Right cardiac atrium (tissue), 5 donors: ENCODE measurements around the gene DNM3. TPM values are rescaled to one million over a fixed set of nuclear protein-coding genes. Genes with fewer than 3 reads are reported as not detected.
"Not testable (repeated sequence)": the region's sequence is repeated elsewhere in the genome, so short reads cannot be mapped to it uniquely, and the experiment has no call there.

ENCODE experiments used
- ATAC-seq, 2 donors: fragments of 200-7000 bp; cut with Tn5 transposase; one replicate each; pipeline versions ENCODE4 v1.8.0 to v1.9.1; 2020; ENCODE audit warnings: moderate library complexity in 2 of 2, mild to moderate bottlenecking in 1 of 2
- DNase-seq, 3 donors: peaks; one replicate each; pipeline ENCODE4 v3.0.0-alpha.2; 2020
- H3K27ac ChIP-seq: one replicate; pipeline ENCODE4 v1.5.1; 2013; ENCODE audit warnings: mild to moderate bottlenecking, low read length, control low read depth, moderate library complexity
- H3K27me3 ChIP-seq: one replicate; pipeline ENCODE4 v1.6.1; 2013; ENCODE audit not compliant: control insufficient read depth, insufficient read depth
- H3K4me1 ChIP-seq: one replicate; pipeline ENCODE4 v1.6.1; 2013; ENCODE audit warnings: low read length; ENCODE audit not compliant: control insufficient read depth, insufficient read depth
- H3K4me3 ChIP-seq: one replicate; pipeline ENCODE4 v1.5.1; 2013; ENCODE audit warnings: low read length, control low read depth
- H3K9me3 ChIP-seq: one replicate; pipeline ENCODE4 v1.6.1; 2013; ENCODE audit warnings: low read length; ENCODE audit not compliant: control insufficient read depth
- WGBS: extraction: QIAGEN DNeasy Blood & Tissue Kit; methylation state at CpG from one replicate; pipeline ENCODE4 v1.1.7; 2013; 5-methylcytosine and 5-hydroxymethylcytosine counted together
- intact Hi-C, 4 donors: fragments of 100-400 bp; cut with DNase I; formaldehyde crosslinking; loops; one replicate each; pipeline versions ENCODE4 v1.11.0 to v1.14.0; 2022 to 2023
- polyA plus RNA-seq: library from polyadenylated mRNA; stranded (reverse); fragments of 200-250 nt; gene quantifications from one replicate; pipeline ENCODE4 v1.2.3, GENCODE V29; 2013
- total RNA-seq, 4 donors: library from RNA; stranded (reverse); fragmentation: NEBNext Ultra II Directional; extraction: Animal tissue kit (Norgen Biotek cat#: 25700); gene quantifications; one replicate each; pipeline ENCODE4 v1.2.1, GENCODE V29; 2021
- donor health status: healthy with polysubstance abuse.
- donor health status: DM: no; HTN: yes; CAD: no.
- donor health status: DM: no; HTN: no; CAD: no.
- donor health status: DM: no; HTN: yes; CAD: no; lungs with severe emphysema.
- donor health status: DM: yes; HTN: yes; CAD: no.

DNM3 gene
- total and polyA plus RNA-seq, 5 donors: 1.5 to 2.2 (median 1.7) TPM

DNA sequence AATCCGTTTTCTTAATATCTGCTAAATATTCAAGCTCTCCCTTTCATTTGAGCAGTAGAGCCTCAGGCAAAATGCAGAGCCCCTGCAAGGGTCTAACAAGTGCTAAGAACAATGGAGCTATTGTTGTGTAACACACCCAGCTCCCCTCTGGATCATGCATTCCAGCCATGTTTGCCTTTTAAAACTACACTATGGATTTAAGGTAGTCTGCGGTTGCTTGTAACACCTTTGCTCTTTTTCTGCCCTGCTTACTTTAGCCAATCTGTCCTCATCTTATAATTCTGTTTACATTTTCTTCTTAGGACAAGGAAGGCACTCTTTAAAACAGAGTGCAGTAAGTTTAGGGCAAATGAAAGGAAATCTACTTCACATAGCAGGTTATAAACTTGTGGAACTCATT, 519.2 kb downstream of the DNM3 start:
- Histone ChIP-seq H3K27ac (no peak overlapping the region), H3K4me1 (peaks cover 5% of the 10 kb centered on the region), H3K27me3 (no peaks in the 10 kb centered on the region), H3K4me3 (no peak overlapping the region), H3K9me3 (no peaks in the 10 kb centered on the region)
- DNase-seq (no peak), ATAC-seq (no peak)
- WGBS: 75% methylated on average over 2 of the region's 2 CpGs
- intact Hi-C loops: no loop called here

DNA sequence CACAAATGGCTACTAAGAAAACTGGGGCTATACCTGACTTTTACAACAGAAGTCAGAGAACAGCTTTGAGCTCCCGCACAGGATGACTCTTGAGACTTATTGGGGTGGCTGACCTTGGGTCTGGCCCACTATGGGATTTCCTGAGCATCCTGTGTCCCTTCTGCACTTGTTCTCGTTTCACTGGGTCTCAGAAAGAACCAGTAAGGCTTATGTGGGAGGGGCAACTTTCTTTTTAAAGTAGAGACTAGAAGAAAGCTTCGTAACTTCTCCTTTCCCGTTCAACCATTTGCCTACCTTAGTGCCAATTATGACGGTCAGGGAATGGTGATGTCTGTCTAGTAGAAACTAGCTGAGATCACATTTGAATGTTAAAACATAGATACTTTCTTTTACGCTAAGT, 519.7 kb downstream of the DNM3 start:
- peaks cover 5% of the 10 kb centered on the region for H3K4me1 ChIP-seq

DNA sequence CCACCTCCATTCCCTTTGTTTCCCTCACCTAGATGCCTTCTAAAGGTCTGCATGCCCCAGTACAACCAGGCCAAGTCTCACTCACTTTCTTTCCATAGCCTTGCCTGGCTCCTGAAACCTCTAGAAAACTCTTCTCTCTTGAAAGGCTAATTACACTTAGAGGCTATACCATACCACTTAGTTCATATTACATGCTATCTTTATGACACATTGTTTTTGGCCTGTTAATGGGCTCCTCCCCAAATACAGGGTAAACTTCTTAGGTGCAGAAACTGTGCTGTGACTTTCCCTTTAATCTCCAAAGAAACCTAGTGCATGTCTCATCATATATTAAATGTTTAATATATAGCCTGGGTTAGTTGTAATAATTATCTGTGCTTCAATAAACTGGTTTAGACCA, 522.6 kb downstream of the DNM3 start:
- ATAC-seq (no peak), DNase-seq (no peak)
- H3K27ac ChIP-seq: no peak overlapping the region
- intact Hi-C loops: no loop called here
- no peaks in the 10 kb centered on the region for H3K9me3 ChIP-seq
- H3K4me1 ChIP-seq: peaks cover 4% of the 10 kb centered on the region
- H3K4me3 ChIP-seq: no peak overlapping the region
- no peaks in the 10 kb centered on the region for H3K27me3 ChIP-seq

More for the DNA sequence above, 519.7 kb downstream of the DNM3 start:
- 80% methylated on average over 6 of the region's 6 CpGs for WGBS
- no peaks in the 10 kb centered on the region for H3K9me3 ChIP-seq
- no peak overlapping the region for H3K27ac ChIP-seq
- H3K27me3 ChIP-seq: no peaks in the 10 kb centered on the region
- DNase-seq (no peak), ATAC-seq (no peak)
- intact Hi-C loops: no loop called here
- H3K4me3 ChIP-seq: no peak overlapping the region

DNA sequence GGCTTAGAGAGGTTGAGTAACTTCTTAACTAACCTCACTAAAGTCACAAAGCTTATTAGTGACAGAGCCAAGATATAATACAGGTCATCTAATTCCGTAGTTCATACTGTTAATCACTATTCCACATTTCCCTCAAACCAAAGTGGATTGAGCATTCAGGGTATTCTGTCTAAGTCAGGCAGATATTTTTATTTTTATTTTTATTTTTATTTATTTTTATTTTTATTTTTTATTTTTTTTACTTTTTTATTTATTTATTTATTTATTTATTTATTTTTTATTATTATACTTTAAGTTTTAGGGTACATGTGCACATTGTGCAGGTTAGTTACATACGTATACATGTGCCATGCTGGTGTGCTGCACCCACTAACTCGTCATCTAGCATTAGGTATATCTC, 530.3 kb downstream of the DNM3 start:
- H3K4me3 ChIP-seq, H3K4me1 ChIP-seq, H3K27me3 ChIP-seq, H3K9me3 ChIP-seq, DNase-seq, ATAC-seq, H3K27ac ChIP-seq, intact Hi-C loops: not testable (repeated sequence)
- 99% methylated on average over 1 of the region's 3 CpGs for WGBS

DNA sequence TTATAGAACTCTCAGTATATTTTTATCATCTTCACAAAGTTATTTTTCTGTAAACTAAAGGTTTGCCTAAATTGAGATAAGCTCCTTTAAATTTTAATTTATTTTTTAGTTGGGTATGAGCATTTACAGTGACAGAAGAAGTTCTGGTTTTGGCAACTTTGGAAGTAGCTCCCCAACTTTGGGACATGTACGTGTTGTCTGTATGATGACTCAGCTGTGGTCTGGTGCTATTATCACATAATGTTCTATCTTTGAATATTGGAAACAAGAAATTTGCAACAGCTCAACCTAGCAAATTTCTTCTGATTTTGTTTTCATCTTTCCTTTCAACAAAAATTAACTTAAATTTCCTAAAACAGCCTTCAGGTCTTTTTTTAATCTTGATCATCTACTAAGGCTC, 532.6 kb downstream of the DNM3 start:
- WGBS: 72% methylated on average over 1 of the region's 1 CpG
- H3K4me3 ChIP-seq: no peak overlapping the region
- H3K27me3 ChIP-seq: no peaks in the 10 kb centered on the region
- ATAC-seq (no peak), DNase-seq (no peak)
- intact Hi-C loops: no loop called here
- no peaks in the 10 kb centered on the region for H3K9me3 ChIP-seq
- H3K27ac ChIP-seq: no peak overlapping the region
- no peaks in the 10 kb centered on the region for H3K4me1 ChIP-seq

DNA sequence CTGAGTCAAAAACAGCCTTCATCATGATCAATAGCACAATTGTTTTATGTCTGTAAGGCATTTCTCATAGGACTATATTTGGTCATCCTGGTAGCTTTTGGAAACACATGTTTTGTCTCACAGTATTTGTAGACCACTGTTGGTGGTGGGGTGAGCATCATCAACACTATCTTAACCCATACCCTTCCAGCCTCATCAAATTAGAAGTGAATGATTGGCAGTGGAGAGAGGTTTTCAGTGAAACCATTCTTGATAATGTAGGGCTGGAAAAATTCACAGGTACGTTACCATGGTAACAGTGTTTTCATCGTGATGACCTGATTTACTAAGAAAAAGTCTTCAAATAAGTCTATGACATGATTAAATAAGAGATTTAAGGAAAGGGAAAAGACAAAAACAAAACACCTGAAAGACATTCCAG, 533.9 kb downstream of the DNM3 start:
- 83% methylated on average over 2 of the region's 2 CpGs for WGBS
- no peak for ATAC-seq

DNA sequence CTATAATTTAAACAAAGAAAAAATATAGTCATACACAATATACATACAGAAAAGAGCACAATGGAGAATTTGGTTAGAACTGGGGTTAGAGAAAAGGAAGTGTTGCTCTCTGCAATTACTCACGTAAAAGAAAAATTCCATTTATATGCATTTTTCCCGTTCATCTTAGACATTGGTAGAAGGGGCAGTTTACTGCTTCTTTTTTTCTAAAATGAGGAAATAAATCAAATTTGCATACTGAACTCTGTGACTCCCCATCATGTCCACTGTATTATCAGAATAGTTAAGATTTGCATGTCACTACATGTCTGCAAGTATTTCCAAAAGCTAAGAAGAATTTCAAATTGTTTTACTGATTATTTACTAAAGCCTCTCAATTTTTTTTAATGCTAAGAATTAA, 535.1 kb downstream of the DNM3 start:
- no peak overlapping the region for H3K4me3 ChIP-seq
- no peak for ATAC-seq
- no peak overlapping the region for H3K27ac ChIP-seq
- no peaks in the 10 kb centered on the region for H3K4me1 ChIP-seq
- no peak for DNase-seq
- no peaks in the 10 kb centered on the region for H3K27me3 ChIP-seq
- 60% methylated on average over 2 of the region's 2 CpGs for WGBS
- no peaks in the 10 kb centered on the region for H3K9me3 ChIP-seq
- intact Hi-C loops: no loop called here

More for the DNA sequence above, 533.9 kb downstream of the DNM3 start:
- Histone ChIP-seq H3K4me1 (no peaks in the 10 kb centered on the region), H3K27ac (no peak overlapping the region), H3K4me3 (no peak overlapping the region), H3K9me3 (no peaks in the 10 kb centered on the region), H3K27me3 (no peaks in the 10 kb centered on the region)
- intact Hi-C loops: no loop called here
- DNase-seq: no peak

DNA sequence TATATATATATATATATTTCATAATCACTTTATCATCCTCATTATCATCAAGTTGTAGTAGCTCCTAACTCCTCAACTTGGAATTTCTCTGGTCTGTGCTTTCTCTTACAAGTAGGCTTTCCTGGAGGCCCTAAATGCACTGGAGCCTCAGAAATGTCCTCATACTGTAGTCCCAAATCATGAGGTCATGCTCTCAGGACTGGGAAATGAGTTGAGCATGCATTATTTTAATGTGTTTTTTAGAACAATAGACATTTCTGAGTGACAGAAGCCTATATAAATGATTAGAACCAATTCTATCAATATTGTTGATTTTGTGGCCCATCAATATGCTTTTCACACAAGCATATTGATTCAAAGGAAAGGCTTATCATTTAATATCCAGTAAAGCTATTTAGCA, 536.3 kb downstream of the DNM3 start:
- Histone ChIP-seq H3K9me3 (no peaks in the 10 kb centered on the region), H3K27ac (no peak overlapping the region), H3K4me1 (no peaks in the 10 kb centered on the region), H3K27me3 (no peaks in the 10 kb centered on the region), H3K4me3 (no peak overlapping the region)
- no peak for ATAC-seq
- no peak for DNase-seq
- intact Hi-C loops: no loop called here

DNA sequence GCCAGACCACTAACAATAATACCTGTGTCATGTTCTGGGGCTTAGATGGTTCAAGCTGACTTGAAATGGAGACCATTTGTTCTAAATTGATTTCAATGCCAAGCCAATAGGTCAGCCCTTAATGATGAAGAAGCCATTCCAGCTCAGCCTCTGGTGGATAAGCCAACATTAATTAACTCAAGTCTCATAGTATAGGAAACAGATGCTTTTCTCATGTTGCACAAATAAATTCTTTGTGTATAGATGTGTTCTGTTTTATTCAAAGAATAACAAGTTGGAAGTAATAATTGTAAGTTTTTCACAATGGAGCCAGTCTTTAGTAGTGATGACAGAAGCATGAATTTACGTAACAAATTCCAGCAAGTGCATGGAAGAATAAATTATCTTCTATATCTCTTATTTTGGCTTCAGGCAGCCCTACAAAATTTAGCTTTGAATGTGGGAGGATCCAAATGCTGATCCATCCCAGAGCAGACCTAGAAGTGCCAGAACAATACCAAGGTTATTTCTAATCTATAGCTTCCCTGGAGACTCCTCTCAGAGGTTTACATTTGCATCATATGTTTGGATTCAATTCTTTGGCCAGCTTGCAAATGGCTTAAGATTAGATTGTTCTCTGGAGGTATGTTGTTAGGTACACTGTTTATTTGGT, 536.9 kb downstream of the DNM3 start:
- H3K4me3 ChIP-seq: no peak overlapping the region
- peaks cover 1% of the 10 kb centered on the region for H3K4me1 ChIP-seq
- no peaks in the 10 kb centered on the region for H3K9me3 ChIP-seq
- H3K27me3 ChIP-seq: no peaks in the 10 kb centered on the region
- no peak for DNase-seq
- 86% methylated on average over 1 of the region's 1 CpG for WGBS
- ATAC-seq: no peak
- intact Hi-C loops: no loop called here
- no peak overlapping the region for H3K27ac ChIP-seq

DNA sequence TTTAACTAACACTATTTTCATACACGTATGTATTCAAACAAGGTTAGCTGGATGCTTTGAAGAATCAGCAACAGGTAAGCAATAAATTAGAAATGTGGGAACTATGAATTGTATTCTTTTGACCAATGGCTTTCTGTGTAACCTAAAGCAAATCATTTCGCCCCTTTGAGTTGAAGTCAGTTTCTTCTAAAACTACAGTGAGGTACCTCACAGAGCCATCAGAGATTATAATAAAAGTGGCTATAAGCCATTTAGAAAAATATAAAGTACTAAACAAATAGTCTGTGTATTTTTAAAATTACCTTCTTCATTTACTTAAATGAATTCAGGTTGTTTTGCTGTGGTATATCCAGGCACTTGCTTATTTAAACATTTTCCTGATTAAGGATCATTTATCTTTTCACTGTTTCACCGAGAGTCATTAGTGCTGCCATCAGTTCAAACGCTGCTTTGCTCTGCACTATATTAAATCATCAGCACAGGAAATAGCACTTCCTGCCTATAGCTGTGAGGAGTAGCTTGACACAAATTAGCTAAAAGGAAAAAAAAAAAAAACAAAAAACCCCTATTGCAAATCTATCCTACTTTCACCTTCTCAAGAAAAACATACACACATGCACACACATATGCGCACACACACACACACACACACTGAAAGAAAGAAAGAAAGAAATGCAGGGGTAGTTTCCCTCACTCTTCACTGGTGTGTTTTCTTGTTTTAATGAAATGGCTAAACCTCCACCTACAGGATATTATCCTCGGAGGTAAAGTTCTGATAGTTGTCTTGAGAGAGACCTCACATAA, 539.3 kb downstream of the DNM3 start:
- Histone ChIP-seq H3K27ac (no peak overlapping the region), H3K9me3 (no peaks in the 10 kb centered on the region), H3K4me1 (peaks cover 1% of the 10 kb centered on the region), H3K4me3 (no peak overlapping the region), H3K27me3 (no peaks in the 10 kb centered on the region)
- intact Hi-C loops: no loop called here
- ATAC-seq (no peak), DNase-seq (no peak)
- 48% methylated on average over 6 of the region's 6 CpGs for whole genome bisulfite sequencing

DNA sequence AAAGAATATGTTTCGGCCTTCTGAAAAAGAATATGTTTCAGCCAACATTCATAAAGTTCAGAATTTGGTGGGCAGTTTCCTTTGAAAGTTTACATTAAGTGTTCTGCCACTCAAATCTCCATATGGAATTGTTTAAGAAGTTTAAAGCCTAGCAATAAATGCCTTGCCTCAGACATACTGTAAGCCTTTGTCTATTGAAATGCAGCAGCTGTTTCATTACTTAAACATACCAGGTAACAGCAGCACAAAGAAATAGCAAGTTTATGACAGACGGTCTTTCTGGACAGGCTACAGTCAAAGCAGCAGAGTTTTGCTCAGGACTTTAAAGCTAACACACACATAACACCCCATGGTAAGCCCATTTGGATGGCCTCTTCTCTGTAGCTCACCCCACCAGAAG, 540.6 kb downstream of the DNM3 start:
- intact Hi-C loops: no loop called here
- no peaks in the 10 kb centered on the region for H3K27me3 ChIP-seq
- DNase-seq: no peak
- no peak overlapping the region for H3K27ac ChIP-seq
- ATAC-seq: no peak
- H3K9me3 ChIP-seq: no peaks in the 10 kb centered on the region
- H3K4me3 ChIP-seq: no peak overlapping the region
- H3K4me1 ChIP-seq: peaks cover 1% of the 10 kb centered on the region
- 81% methylated on average over 2 of the region's 2 CpGs for WGBS
